Activated CD4-positive, alpha-beta T cell treated with anti-CD3 and anti-CD28 coated beads for 36 hours (primary cell): ENCODE results near the gene PRPSAP1. TPM values are rescaled to one million over a fixed set of nuclear protein-coding genes. Genes with fewer than 3 reads are reported as not detected.
"Not testable (repeated sequence)": the region's sequence is repeated elsewhere in the genome, so short reads cannot be mapped to it uniquely, and the experiment has no call there.

Experiments
- ATAC-seq: fragments of 200-7000 bp; cut with Tn5 transposase; one replicate; pipeline ENCODE4 v1.10.0; 2021; ENCODE audit warnings: mild to moderate bottlenecking, moderate library complexity
- CTCF ChIA-PET: fragments of 350-600 bp; sonication (Branson Sonifier 250); formaldehyde crosslinking; loops from one replicate; lab custom pipeline; 2021; ENCODE audit warnings: antibody characterized with exemption; lab: Charles Lee
- POLR2A ChIA-PET: fragments of 350-600 bp; sonication (Branson Sonifier 250); formaldehyde crosslinking; loops from one replicate; lab custom pipeline; 2021; ENCODE audit warnings: antibody characterized with exemption, inconsistent platforms; lab: Charles Lee
- DNase-seq: peaks from one replicate; pipeline ENCODE4 v3.0.0-alpha.2; 2020
- H3K27ac Mint-ChIP-seq: one replicate; pipeline ENCODE4 v1.8.0; 2021; ENCODE audit warnings: mixed read lengths
- H3K27me3 Mint-ChIP-seq: one replicate; pipeline ENCODE4 v1.8.0; 2021; ENCODE audit warnings: mixed read lengths
- H3K36me3 Mint-ChIP-seq: one replicate; pipeline ENCODE4 v1.8.0; 2021; ENCODE audit warnings: low read depth, mixed read lengths
- H3K4me1 Mint-ChIP-seq: one replicate; pipeline ENCODE4 v1.8.0; 2021; ENCODE audit warnings: mixed read lengths
- H3K4me3 Mint-ChIP-seq: one replicate; pipeline ENCODE4 v1.8.0; 2021; ENCODE audit warnings: mild to moderate bottlenecking, moderate library complexity, mixed read lengths
- H3K9me3 Mint-ChIP-seq: one replicate; pipeline ENCODE4 v1.8.0; 2021; ENCODE audit warnings: low read depth, mixed read lengths
- intact Hi-C, 2 experiments: fragments of 100-400 bp; cut with DNase I in 1 of 2; cut with micrococcal nuclease in 1 of 2; formaldehyde crosslinking; loops; one replicate each; pipeline versions ENCODE4 v1.14.2 to v1.15.1; 2022 to 2024; cut with DNase I, micrococcal nuclease
- total RNA-seq, 2 experiments: library from RNA; stranded (reverse); gene quantifications; one replicate each; pipeline ENCODE4 v1.2.3, GENCODE V29; 2021

Gene PRPSAP1
- total RNA-seq, 2 experiments from 2014 or later, result 26.7 to 34.9 TPM

- no peak overlapping the region for H3K27ac Mint-ChIP-seq
- DNase-seq (peak; percentile 35), ATAC-seq (no peak)
- CTCF ChIA-PET, result interaction anchor here (0.5 to 2.7 kb wide), 7 partner anchors 8 to 356 kb away, joined by 3 to 12 read pairs (median 3); partner anchors contain the start of gene QRICH2
- H3K27me3 Mint-ChIP-seq, result no peaks in the 10 kb centered on the region
- no peaks in the 10 kb centered on the region for H3K36me3 Mint-ChIP-seq
- POLR2A ChIA-PET, result interaction anchor here (0.8 kb wide), 1 partner anchor 17 kb away, joined by 5 read pairs; no protein-coding TSS in a partner anchor
- H3K9me3 Mint-ChIP-seq, result no peaks in the 10 kb centered on the region
- H3K4me1 Mint-ChIP-seq, result peaks cover 4% of the 10 kb centered on the region
- H3K4me3 Mint-ChIP-seq, result no peak overlapping the region
- intact Hi-C loops, result no loop called here
Measured at GRCh38 chr17:76370261-76370993, 16.7 kb upstream of the PRPSAP1 start.

GRCh38 chr17:76369804-76370203 lies 16.1 kb upstream of the PRPSAP1 start:
- Mint-ChIP-seq H3K27ac (no peak overlapping the region), H3K27me3 (no peaks in the 10 kb centered on the region), H3K4me3 (no peak overlapping the region), H3K4me1 (peaks cover 4% of the 10 kb centered on the region), H3K9me3 (no peaks in the 10 kb centered on the region), H3K36me3 (no peaks in the 10 kb centered on the region)
- intact Hi-C loops, result no loop called here
- no peak for DNase-seq
- ChIA-PET CTCF (interaction anchor here (0.7 to 2.7 kb wide), 3 partner anchors 29 to 355 kb away, joined by 3 to 12 read pairs (median 4); no protein-coding TSS in a partner anchor), POLR2A (no interaction called here)
- no peak for ATAC-seq

- ChIA-PET POLR2A (no interaction called here), CTCF (interaction anchor here (0.7 to 2.7 kb wide), 2 partner anchors 29 to 355 kb away, joined by 4 to 12 read pairs; no protein-coding TSS in a partner anchor)
- intact Hi-C loops, result no loop called here
- H3K4me1 Mint-ChIP-seq, result peaks cover 4% of the 10 kb centered on the region
- no peaks in the 10 kb centered on the region for H3K27me3 Mint-ChIP-seq
- no peak overlapping the region for H3K4me3 Mint-ChIP-seq
- ATAC-seq (no peak), DNase-seq (no peak)
- H3K36me3 Mint-ChIP-seq, result no peaks in the 10 kb centered on the region
- H3K9me3 Mint-ChIP-seq, result no peaks in the 10 kb centered on the region
- H3K27ac Mint-ChIP-seq, result no peak overlapping the region
Measured at GRCh38 chr17:76369379-76369778, 15.7 kb upstream of the PRPSAP1 start.

GRCh38 chr17:76368545-76368944 lies 14.8 kb upstream of the PRPSAP1 start:
- ATAC-seq, result no peak
- H3K27ac Mint-ChIP-seq, result no peak overlapping the region
- no peak for DNase-seq
- H3K36me3 Mint-ChIP-seq, result no peaks in the 10 kb centered on the region
- no peak overlapping the region for H3K4me3 Mint-ChIP-seq
- H3K9me3 Mint-ChIP-seq, result no peaks in the 10 kb centered on the region
- ChIA-PET POLR2A (no interaction called here), CTCF (interaction anchor here (2.7 kb wide), 1 partner anchor 30 kb away, joined by 12 read pairs; no protein-coding TSS in a partner anchor)
- peaks cover 4% of the 10 kb centered on the region for H3K4me1 Mint-ChIP-seq
- H3K27me3 Mint-ChIP-seq, result no peaks in the 10 kb centered on the region
- intact Hi-C loops, result no loop called here

GRCh38 chr17:76367642-76368041 lies 13.9 kb upstream of the PRPSAP1 start:
- intact Hi-C loops, result no loop called here
- Mint-ChIP-seq H3K36me3 (no peaks in the 10 kb centered on the region), H3K27ac (no peak overlapping the region), H3K9me3 (no peaks in the 10 kb centered on the region), H3K27me3 (no peaks in the 10 kb centered on the region), H3K4me3 (no peak overlapping the region), H3K4me1 (peaks cover 4% of the 10 kb centered on the region)
- no peak for ATAC-seq
- no peak for DNase-seq
- POLR2A ChIA-PET, result no interaction called here
- CTCF ChIA-PET, result no interaction called here

GRCh38 chr17:76366247-76366646 lies 12.5 kb upstream of the PRPSAP1 start:
- intact Hi-C loops, result no loop called here
- ChIA-PET CTCF (interaction anchor here (0.5 to 2.2 kb wide), 2 partner anchors 32 to 250 kb away, joined by 3 to 7 read pairs; no protein-coding TSS in a partner anchor), POLR2A (no interaction called here)
- no peak for ATAC-seq
- no peaks in the 10 kb centered on the region for H3K9me3 Mint-ChIP-seq
- no peak for DNase-seq
- no peak overlapping the region for H3K27ac Mint-ChIP-seq
- H3K4me1 Mint-ChIP-seq, result no peaks in the 10 kb centered on the region
- no peaks in the 10 kb centered on the region for H3K27me3 Mint-ChIP-seq
- no peaks in the 10 kb centered on the region for H3K36me3 Mint-ChIP-seq
- no peak overlapping the region for H3K4me3 Mint-ChIP-seq

- POLR2A ChIA-PET, result interaction anchor here (0.6 kb wide), 1 partner anchor 10 kb away, joined by 3 read pairs; no protein-coding TSS in a partner anchor
- no peaks in the 10 kb centered on the region for H3K36me3 Mint-ChIP-seq
- H3K27ac Mint-ChIP-seq, result no peak overlapping the region
- H3K9me3 Mint-ChIP-seq, result no peaks in the 10 kb centered on the region
- CTCF ChIA-PET, result interaction anchor here (2.2 kb wide), 1 partner anchor 33 kb away, joined by 7 read pairs; no protein-coding TSS in a partner anchor
- H3K27me3 Mint-ChIP-seq, result no peaks in the 10 kb centered on the region
- no peak overlapping the region for H3K4me3 Mint-ChIP-seq
- DNase-seq (no peak), ATAC-seq (no peak)
- intact Hi-C loops, result no loop called here
- H3K4me1 Mint-ChIP-seq, result no peaks in the 10 kb centered on the region
Measured at GRCh38 chr17:76365256-76365903, 11.7 kb upstream of the PRPSAP1 start.

- H3K4me3 Mint-ChIP-seq, result no peak overlapping the region
- H3K36me3 Mint-ChIP-seq, result no peaks in the 10 kb centered on the region
- intact Hi-C loops, result no loop called here
- no peaks in the 10 kb centered on the region for H3K27me3 Mint-ChIP-seq
- no peak for DNase-seq
- no peak for ATAC-seq
- H3K4me1 Mint-ChIP-seq, result no peaks in the 10 kb centered on the region
- ChIA-PET POLR2A (interaction anchor here (0.6 kb wide), 1 partner anchor 183 kb away, joined by 3 read pairs; no protein-coding TSS in a partner anchor), CTCF (interaction anchor here (0.6 kb wide), 1 partner anchor 183 kb away, joined by 3 read pairs; no protein-coding TSS in a partner anchor)
- no peak overlapping the region for H3K27ac Mint-ChIP-seq
- no peaks in the 10 kb centered on the region for H3K9me3 Mint-ChIP-seq
Measured at GRCh38 chr17:76363107-76363842, 9.6 kb upstream of the PRPSAP1 start.

GRCh38 chr17:76360461-76360860 lies 6.7 kb upstream of the PRPSAP1 start:
- POLR2A ChIA-PET, result no interaction called here
- no peak overlapping the region for H3K27ac Mint-ChIP-seq
- intact Hi-C loops, result no loop called here
- no peak overlapping the region for H3K4me3 Mint-ChIP-seq
- CTCF ChIA-PET, result interaction anchor here (0.7 kb wide), 1 partner anchor 55 kb away, joined by 6 read pairs; no protein-coding TSS in a partner anchor
- no peaks in the 10 kb centered on the region for H3K27me3 Mint-ChIP-seq
- ATAC-seq (no peak), DNase-seq (no peak)
- no peaks in the 10 kb centered on the region for H3K9me3 Mint-ChIP-seq
- H3K36me3 Mint-ChIP-seq, result no peaks in the 10 kb centered on the region
- H3K4me1 Mint-ChIP-seq, result no peaks in the 10 kb centered on the region

GRCh38 chr17:76359776-76360175 lies 6.1 kb upstream of the PRPSAP1 start:
- POLR2A ChIA-PET, H3K4me3 Mint-ChIP-seq, H3K27me3 Mint-ChIP-seq, intact Hi-C loops, H3K9me3 Mint-ChIP-seq, H3K36me3 Mint-ChIP-seq, H3K27ac Mint-ChIP-seq, H3K4me1 Mint-ChIP-seq, ATAC-seq, DNase-seq: not testable (repeated sequence)
- CTCF ChIA-PET, result interaction anchor here (0.6 to 1.3 kb wide), 2 partner anchors 38 to 709 kb away, joined by 3 to 4 read pairs; no protein-coding TSS in a partner anchor

- ChIA-PET CTCF (interaction anchor here (1.3 kb wide), 1 partner anchor 39 kb away, joined by 4 read pairs; no protein-coding TSS in a partner anchor), POLR2A (no interaction called here)
- peak; percentile 26 for ATAC-seq
- Mint-ChIP-seq H3K36me3 (no peaks in the 10 kb centered on the region), H3K4me3 (no peak overlapping the region), H3K9me3 (no peaks in the 10 kb centered on the region), H3K4me1 (peaks cover 4% of the 10 kb centered on the region), H3K27ac (no peak overlapping the region), H3K27me3 (no peaks in the 10 kb centered on the region)
- intact Hi-C loops, result no loop called here
- DNase-seq, result no peak
Measured at GRCh38 chr17:76359375-76359774, 5.7 kb upstream of the PRPSAP1 start.
